IMR-90 (cell line): ENCODE measurements around the gene SLC19A1.

ENCODE experiments used
- CTCF ChIP-seq: conservative IDR thresholded peaks from 2 replicates; pipeline ENCODE4 v1.5.1; 2012; ENCODE audit warnings: mild to moderate bottlenecking, low read depth, low read length, improper control_type of control experiment
- FOS ChIP-seq: fragments of 150-350 bp; IDR thresholded peaks from 2 replicates; pipeline ENCODE4 v1.6.1; 2016; ENCODE audit warnings: low read depth, low read length
- MAZ ChIP-seq: IDR thresholded peaks from 2 replicates; pipeline ENCODE4 v1.6.1; 2012; ENCODE audit warnings: low read depth, mild to moderate bottlenecking, low read length, improper control_type of control experiment, moderate library complexity, borderline replicate concordance
- POLR2A ChIP-seq: IDR thresholded peaks from 2 replicates; pipeline ENCODE4 v1.6.1; 2012; ENCODE audit warnings: mild to moderate bottlenecking, low read depth, low read length
- USF2 ChIP-seq: fragments of 150-350 bp; IDR thresholded peaks from 2 replicates; pipeline ENCODE4 v1.6.1; 2017; ENCODE audit warnings: mild to moderate bottlenecking, antibody characterized with exemption, low read length, low read depth

GRCh38 chr21:45570071-45570470 lies 27.8 kb upstream of the SLC19A1 start:
- TF ChIP-seq USF2 (no peak), FOS (no peak), POLR2A (no peak), MAZ (no peak), CTCF (no peak)
